Gastroesophageal sphincter (tissue), 3 donors: ENCODE data around the gene ATE1.

Experiments used
- POLR2A ChIP-seq, 2 donors: fragments of 450-650 bp; IDR thresholded peaks; one replicate each; pipeline ENCODE4 v1.6.1; 2017; ENCODE audit warnings: antibody characterized with exemption in 2 of 2, mild to moderate bottlenecking in 2 of 2, moderate library complexity in 1 of 2
- TF ChIP-seq, protein P1 (sequence below), 4 experiments: fragments of 200-600 bp in 2 of 4; fragments of 450-650 bp in 2 of 4; sonication (generic) in 1 of 4; IDR thresholded peaks; one replicate each; pipeline ENCODE4 v1.5.1; 2017 to 2019; ENCODE audit warnings: antibody characterized with exemption in 4 of 4, mild to moderate bottlenecking in 2 of 4, moderate library complexity in 2 of 4

DNA sequence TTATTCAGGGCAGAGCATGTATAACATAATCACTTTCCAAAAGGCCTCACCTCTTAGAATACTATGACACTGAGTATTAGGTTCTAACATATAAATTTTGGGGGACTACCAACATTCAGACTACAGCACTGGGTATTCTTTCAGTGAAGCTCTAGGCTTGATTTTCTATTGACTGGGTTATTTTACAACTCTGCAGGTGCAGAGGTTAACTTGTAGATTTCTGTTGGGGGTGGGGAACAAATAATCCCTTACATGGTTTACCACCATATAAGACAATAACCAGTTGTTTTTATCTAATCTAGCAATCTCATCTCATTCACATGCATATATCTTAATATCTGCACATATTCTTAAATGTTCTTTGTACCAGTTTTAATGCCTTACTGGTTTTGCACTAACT, 73.9 kb downstream of the ATE1 start:
- TF ChIP-seq, protein P1, sequence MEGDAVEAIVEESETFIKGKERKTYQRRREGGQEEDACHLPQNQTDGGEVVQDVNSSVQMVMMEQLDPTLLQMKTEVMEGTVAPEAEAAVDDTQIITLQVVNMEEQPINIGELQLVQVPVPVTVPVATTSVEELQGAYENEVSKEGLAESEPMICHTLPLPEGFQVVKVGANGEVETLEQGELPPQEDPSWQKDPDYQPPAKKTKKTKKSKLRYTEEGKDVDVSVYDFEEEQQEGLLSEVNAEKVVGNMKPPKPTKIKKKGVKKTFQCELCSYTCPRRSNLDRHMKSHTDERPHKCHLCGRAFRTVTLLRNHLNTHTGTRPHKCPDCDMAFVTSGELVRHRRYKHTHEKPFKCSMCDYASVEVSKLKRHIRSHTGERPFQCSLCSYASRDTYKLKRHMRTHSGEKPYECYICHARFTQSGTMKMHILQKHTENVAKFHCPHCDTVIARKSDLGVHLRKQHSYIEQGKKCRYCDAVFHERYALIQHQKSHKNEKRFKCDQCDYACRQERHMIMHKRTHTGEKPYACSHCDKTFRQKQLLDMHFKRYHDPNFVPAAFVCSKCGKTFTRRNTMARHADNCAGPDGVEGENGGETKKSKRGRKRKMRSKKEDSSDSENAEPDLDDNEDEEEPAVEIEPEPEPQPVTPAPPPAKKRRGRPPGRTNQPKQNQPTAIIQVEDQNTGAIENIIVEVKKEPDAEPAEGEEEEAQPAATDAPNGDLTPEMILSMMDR (IDR thresholded peaks at IDR 0.05), result no peak
- no peak for TF ChIP-seq POLR2A (IDR thresholded peaks at IDR 0.05)
